ENCODE data around the gene EHD4.

EHD4 gene

GRCh38 chr15:41984622-41985021 is 12.3 kb upstream of the EHD4 start:
- no peak overlapping the region for H3K4me3 ChIP-seq (ENCODE audit: low read depth, low read length)
- CTCF ChIA-PET: interaction anchor here (0.5 to 1.5 kb wide), 5 partner anchors 11 to 331 kb away, joined by 3 to 4 read pairs (median 3); no protein-coding TSS in a partner anchor
- no peaks in the 10 kb centered on the region for H3K4me1 ChIP-seq (ENCODE audit: control insufficient read depth, insufficient read depth, low read length)
- H3K27ac ChIP-seq (ENCODE audit: extremely low read depth, low read depth, low read length): no peak overlapping the region
- no peaks in the 10 kb centered on the region for H3K36me3 ChIP-seq (ENCODE audit: control insufficient read depth in 2 of 2, insufficient read depth in 1 of 2, low read length in 2 of 2)
- H3K9me3 ChIP-seq (ENCODE audit: control insufficient read depth, insufficient read depth, low read depth, low read length): no peaks in the 10 kb centered on the region
- no peak for TF ChIP-seq KLF7 (tag by site-specific recombination; IDR thresholded peaks at IDR 0.05; ENCODE audit: borderline replicate concordance)
- POLR2A ChIA-PET: interaction anchor here (0.7 kb wide), 1 partner anchor 12 kb away, joined by 3 read pairs; the partner anchor contains the start of gene EHD4

GRCh38 chr15:41983621-41984571 is 11.5 kb upstream of the EHD4 start:
- H3K36me3 ChIP-seq (ENCODE audit: control insufficient read depth in 2 of 2, insufficient read depth in 1 of 2, low read length in 2 of 2): no peaks in the 10 kb centered on the region
- ChIA-PET POLR2A (interaction anchor here (0.7 kb wide), 1 partner anchor 11 kb away, joined by 3 read pairs; the partner anchor contains the start of gene EHD4), CTCF (interaction anchor here (0.5 to 1.1 kb wide), 5 partner anchors 10 to 330 kb away, joined by 3 to 4 read pairs (median 3); no protein-coding TSS in a partner anchor)
- no peaks in the 10 kb centered on the region for H3K4me1 ChIP-seq (ENCODE audit: control insufficient read depth, insufficient read depth, low read length)
- H3K27ac ChIP-seq (ENCODE audit: extremely low read depth, low read depth, low read length): no peak overlapping the region
- H3K9me3 ChIP-seq (ENCODE audit: control insufficient read depth, insufficient read depth, low read depth, low read length): no peaks in the 10 kb centered on the region
- H3K4me3 ChIP-seq (ENCODE audit: low read depth, low read length): no peak overlapping the region
- no peak for TF ChIP-seq ZNF529 (tag by site-specific recombination; IDR thresholded peaks at IDR 0.05; ENCODE audit: insufficient replicate concordance)
- TF ChIP-seq ZNF747 (tag by site-specific recombination; IDR thresholded peaks at IDR 0.05): no peak
- TF ChIP-seq ZNF571 (tag by site-specific recombination; IDR thresholded peaks at IDR 0.05): no peak
- TF ChIP-seq ZSCAN16 (tag by site-specific recombination; IDR thresholded peaks at IDR 0.05): no peak
- TF ChIP-seq ZNF19 (tag by site-specific recombination; IDR thresholded peaks at IDR 0.05; ENCODE audit: low read depth): no peak
- no peak for TF ChIP-seq ZBTB7A (tag by site-specific recombination; IDR thresholded peaks at IDR 0.05; ENCODE audit: low read depth)
- TF ChIP-seq ZNF48 (tag by site-specific recombination; IDR thresholded peaks at IDR 0.05): no peak
- no peak for TF ChIP-seq BCL11B (tag by site-specific recombination; IDR thresholded peaks at IDR 0.05; ENCODE audit: low read depth)
- no peak for TF ChIP-seq ZNF146 (tag by site-specific recombination; IDR thresholded peaks at IDR 0.05)
- no peak for TF ChIP-seq ZNF510 (tag by site-specific recombination; IDR thresholded peaks at IDR 0.05; ENCODE audit: insufficient replicate concordance)
- TF ChIP-seq ZNF155 (tag by site-specific recombination; IDR thresholded peaks at IDR 0.05): no peak
- no peak for TF ChIP-seq ZNF585B (tag by site-specific recombination; IDR thresholded peaks at IDR 0.05)
- TF ChIP-seq ZNF776 (tag by site-specific recombination; IDR thresholded peaks at IDR 0.05; ENCODE audit: borderline replicate concordance): no peak
- TF ChIP-seq ZNF704 (tag by site-specific recombination; IDR thresholded peaks at IDR 0.05): no peak
- no peak for TF ChIP-seq ELK4 (IDR thresholded peaks at IDR 0.05; ENCODE audit: borderline replicate concordance, low read depth, low read length)
- no peak for TF ChIP-seq ZNF2 (tag by site-specific recombination; IDR thresholded peaks at IDR 0.05)
- TF ChIP-seq YY1 (tag by site-specific recombination; IDR thresholded peaks at IDR 0.05): no peak
- no peak for TF ChIP-seq ZFP41 (tag by site-specific recombination; IDR thresholded peaks at IDR 0.05; ENCODE audit: borderline replicate concordance)

- no peaks in the 10 kb centered on the region for H3K36me3 ChIP-seq (ENCODE audit: control insufficient read depth in 2 of 2, insufficient read depth in 1 of 2, low read length in 2 of 2)
- H3K27ac ChIP-seq (ENCODE audit: extremely low read depth, low read depth, low read length): no peak overlapping the region
- ChIA-PET POLR2A (no interaction called here), CTCF (interaction anchor here (0.5 to 0.8 kb wide), 2 partner anchors 22 to 79 kb away, joined by 3 to 4 read pairs; no protein-coding TSS in a partner anchor)
- H3K4me3 ChIP-seq (ENCODE audit: low read depth, low read length): no peak overlapping the region
- H3K9me3 ChIP-seq (ENCODE audit: control insufficient read depth, insufficient read depth, low read depth, low read length): no peaks in the 10 kb centered on the region
- H3K4me1 ChIP-seq (ENCODE audit: control insufficient read depth, insufficient read depth, low read length): no peaks in the 10 kb centered on the region
- TF ChIP-seq ELK4 (IDR thresholded peaks at IDR 0.05; ENCODE audit: borderline replicate concordance, low read depth, low read length) (no peak), MEIS1 (CRISPR knock-in tag; IDR thresholded peaks at IDR 0.05; ENCODE audit: borderline replicate concordance) (no peak), ZNF626 (tag by site-specific recombination; IDR thresholded peaks at IDR 0.05) (no peak), ZNF548 (tag by site-specific recombination; IDR thresholded peaks at IDR 0.05) (no peak), GLIS2 (tag by site-specific recombination; IDR thresholded peaks at IDR 0.05) (no peak), ZBTB7A (tag by site-specific recombination; IDR thresholded peaks at IDR 0.05; ENCODE audit: low read depth) (no peak), ZNF174 (tag by site-specific recombination; IDR thresholded peaks at IDR 0.05) (no peak), ZSCAN16 (tag by site-specific recombination; IDR thresholded peaks at IDR 0.05) (no peak), ZNF433 (tag by site-specific recombination; IDR thresholded peaks at IDR 0.05; ENCODE audit: low read depth) (no peak)
These were observed 10.9 kb upstream of the EHD4 start for GRCh38 chr15:41983221-41983620.

All from HEK293 (cell line).